Measurements from ENCODE around the gene CARS1. TPM values are rescaled to one million over a fixed set of nuclear protein-coding genes. Genes with fewer than 3 reads are reported as not detected.

The CARS1 gene
- total and polyA plus RNA-seq, 9 of the 15 experiments (the other 6 are each of a cell fraction or from before 2014, with no cell fraction given), result 14.4 to 106 (median 73.6) TPM

DNA sequence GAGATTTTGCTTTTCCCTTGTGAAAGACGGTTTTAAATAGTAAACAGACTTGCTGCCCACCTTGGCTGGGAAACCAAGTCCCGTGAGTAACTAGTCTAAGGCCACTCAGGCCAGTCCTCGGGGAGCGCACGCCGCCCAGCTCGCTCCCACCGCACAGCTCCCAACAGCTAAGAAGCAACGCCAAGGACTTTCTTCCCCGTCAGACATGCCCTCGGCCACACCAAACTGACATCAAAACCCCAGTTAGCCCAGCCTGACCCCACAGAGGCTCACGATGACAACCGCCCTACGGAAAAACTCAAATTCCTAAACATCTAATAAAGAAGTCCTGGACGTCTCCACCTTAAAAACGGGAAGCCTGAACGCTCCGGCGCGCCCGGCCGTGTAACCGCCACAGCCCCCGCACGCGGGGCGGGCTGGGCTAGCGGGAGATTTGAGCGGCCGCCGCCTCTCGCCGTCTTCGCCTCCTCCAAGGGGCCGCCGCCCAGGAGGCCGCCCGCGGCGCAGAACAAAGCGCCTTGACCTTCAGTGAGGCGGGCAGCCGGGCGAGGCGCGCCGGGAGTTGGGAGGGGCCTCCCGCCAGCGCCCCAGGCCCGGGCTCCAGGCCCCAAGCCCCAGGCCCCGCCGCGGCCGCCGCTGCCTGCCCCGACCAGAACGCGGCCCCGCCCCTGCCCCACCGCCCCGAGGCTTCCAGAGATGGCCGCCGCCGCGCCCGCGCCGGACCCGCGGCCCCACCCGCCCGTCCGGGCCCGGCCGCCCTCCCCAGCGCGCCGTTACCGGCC is 65.6 kb downstream of the CARS1 start (continued):
- TF ChIP-seq ZBTB40 (IDR thresholded peaks at IDR 0.05), result no peak
- TF ChIP-seq ZBTB40 (CRISPR knock-in tag; IDR thresholded peaks at IDR 0.05), result no peak
- TF ChIP-seq, protein P1, sequence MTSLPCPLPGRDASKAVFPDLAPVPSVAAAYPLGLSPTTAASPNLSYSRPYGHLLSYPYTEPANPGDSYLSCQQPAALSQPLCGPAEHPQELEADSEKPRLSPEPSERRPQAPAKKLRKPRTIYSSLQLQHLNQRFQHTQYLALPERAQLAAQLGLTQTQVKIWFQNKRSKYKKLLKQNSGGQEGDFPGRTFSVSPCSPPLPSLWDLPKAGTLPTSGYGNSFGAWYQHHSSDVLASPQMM (CRISPR knock-in tag; IDR thresholded peaks at IDR 0.05), result no peak
- TF ChIP-seq ZNF583 (CRISPR knock-in tag; IDR thresholded peaks at IDR 0.05), result no peak
- TF ChIP-seq, protein P2, sequence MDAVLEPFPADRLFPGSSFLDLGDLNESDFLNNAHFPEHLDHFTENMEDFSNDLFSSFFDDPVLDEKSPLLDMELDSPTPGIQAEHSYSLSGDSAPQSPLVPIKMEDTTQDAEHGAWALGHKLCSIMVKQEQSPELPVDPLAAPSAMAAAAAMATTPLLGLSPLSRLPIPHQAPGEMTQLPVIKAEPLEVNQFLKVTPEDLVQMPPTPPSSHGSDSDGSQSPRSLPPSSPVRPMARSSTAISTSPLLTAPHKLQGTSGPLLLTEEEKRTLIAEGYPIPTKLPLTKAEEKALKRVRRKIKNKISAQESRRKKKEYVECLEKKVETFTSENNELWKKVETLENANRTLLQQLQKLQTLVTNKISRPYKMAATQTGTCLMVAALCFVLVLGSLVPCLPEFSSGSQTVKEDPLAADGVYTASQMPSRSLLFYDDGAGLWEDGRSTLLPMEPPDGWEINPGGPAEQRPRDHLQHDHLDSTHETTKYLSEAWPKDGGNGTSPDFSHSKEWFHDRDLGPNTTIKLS (IDR thresholded peaks at IDR 0.05; ENCODE audit: borderline replicate concordance, low read depth), result 0 out of 2 replicates have a peak, but pooled peaks have one; percentile 1
- TF ChIP-seq FOS (IDR thresholded peaks at IDR 0.05; ENCODE audit: extremely low read depth, insufficient read length), result no peak
- TF ChIP-seq ZNF695 (CRISPR knock-in tag; IDR thresholded peaks at IDR 0.05), result no peak
- no peak for TF ChIP-seq SMAD2 (IDR thresholded peaks at IDR 0.05; ENCODE audit: low read depth, low read length)
- TF ChIP-seq L3MBTL2 (IDR thresholded peaks at IDR 0.05), result peak; percentile 10; the same call in 1 of the 2 replicates
- TF ChIP-seq HNRNPL (IDR thresholded peaks at IDR 0.05; ENCODE audit: low read depth, low read length), result no peak
- peak; percentile 84 for TF ChIP-seq SMAD4 (CRISPR knock-in tag; conservative IDR thresholded peaks at IDR 0.05)
- TF ChIP-seq NFXL1 (CRISPR knock-in tag; IDR thresholded peaks at IDR 0.05), result no peak
- TF ChIP-seq KAT7 (CRISPR knock-in tag; IDR thresholded peaks at IDR 0.05; ENCODE audit: borderline replicate concordance), result no peak
- TF ChIP-seq ARID2 (IDR thresholded peaks at IDR 0.05), result no peak
- no peak for TF ChIP-seq ASH1L (IDR thresholded peaks at IDR 0.05; ENCODE audit: borderline replicate concordance, low read depth, partially characterized antibody)
- TF ChIP-seq MEF2D (tag; conservative IDR thresholded peaks at IDR 0.05; ENCODE audit: low read depth), result no peak
